Stimulated activated CD4-positive, alpha-beta T cell treated with anti-CD3 and anti-CD28 coated beads, Interleukin-1b, Interleukin-23, amount 100 ng/mL, for 1 hour (primary cell): ENCODE results near the gene MDC1.
A peak's percentile ranks its signal among the peaks of the same experiment; 100 is the strongest.
"Not testable (repeated sequence)": the region's sequence is repeated elsewhere in the genome, so short reads cannot be mapped to it uniquely, and the experiment has no call there.

Source experiments
- DNase-seq, 2 donors: peaks; one replicate each; pipeline ENCODE4 v3.0.0-alpha.2; 2020; ENCODE audit warnings: low read depth in 2 of 2

Gene MDC1, protein sequence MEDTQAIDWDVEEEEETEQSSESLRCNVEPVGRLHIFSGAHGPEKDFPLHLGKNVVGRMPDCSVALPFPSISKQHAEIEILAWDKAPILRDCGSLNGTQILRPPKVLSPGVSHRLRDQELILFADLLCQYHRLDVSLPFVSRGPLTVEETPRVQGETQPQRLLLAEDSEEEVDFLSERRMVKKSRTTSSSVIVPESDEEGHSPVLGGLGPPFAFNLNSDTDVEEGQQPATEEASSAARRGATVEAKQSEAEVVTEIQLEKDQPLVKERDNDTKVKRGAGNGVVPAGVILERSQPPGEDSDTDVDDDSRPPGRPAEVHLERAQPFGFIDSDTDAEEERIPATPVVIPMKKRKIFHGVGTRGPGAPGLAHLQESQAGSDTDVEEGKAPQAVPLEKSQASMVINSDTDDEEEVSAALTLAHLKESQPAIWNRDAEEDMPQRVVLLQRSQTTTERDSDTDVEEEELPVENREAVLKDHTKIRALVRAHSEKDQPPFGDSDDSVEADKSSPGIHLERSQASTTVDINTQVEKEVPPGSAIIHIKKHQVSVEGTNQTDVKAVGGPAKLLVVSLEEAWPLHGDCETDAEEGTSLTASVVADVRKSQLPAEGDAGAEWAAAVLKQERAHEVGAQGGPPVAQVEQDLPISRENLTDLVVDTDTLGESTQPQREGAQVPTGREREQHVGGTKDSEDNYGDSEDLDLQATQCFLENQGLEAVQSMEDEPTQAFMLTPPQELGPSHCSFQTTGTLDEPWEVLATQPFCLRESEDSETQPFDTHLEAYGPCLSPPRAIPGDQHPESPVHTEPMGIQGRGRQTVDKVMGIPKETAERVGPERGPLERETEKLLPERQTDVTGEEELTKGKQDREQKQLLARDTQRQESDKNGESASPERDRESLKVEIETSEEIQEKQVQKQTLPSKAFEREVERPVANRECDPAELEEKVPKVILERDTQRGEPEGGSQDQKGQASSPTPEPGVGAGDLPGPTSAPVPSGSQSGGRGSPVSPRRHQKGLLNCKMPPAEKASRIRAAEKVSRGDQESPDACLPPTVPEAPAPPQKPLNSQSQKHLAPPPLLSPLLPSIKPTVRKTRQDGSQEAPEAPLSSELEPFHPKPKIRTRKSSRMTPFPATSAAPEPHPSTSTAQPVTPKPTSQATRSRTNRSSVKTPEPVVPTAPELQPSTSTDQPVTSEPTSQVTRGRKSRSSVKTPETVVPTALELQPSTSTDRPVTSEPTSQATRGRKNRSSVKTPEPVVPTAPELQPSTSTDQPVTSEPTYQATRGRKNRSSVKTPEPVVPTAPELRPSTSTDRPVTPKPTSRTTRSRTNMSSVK (N-terminal part only)

DNA sequence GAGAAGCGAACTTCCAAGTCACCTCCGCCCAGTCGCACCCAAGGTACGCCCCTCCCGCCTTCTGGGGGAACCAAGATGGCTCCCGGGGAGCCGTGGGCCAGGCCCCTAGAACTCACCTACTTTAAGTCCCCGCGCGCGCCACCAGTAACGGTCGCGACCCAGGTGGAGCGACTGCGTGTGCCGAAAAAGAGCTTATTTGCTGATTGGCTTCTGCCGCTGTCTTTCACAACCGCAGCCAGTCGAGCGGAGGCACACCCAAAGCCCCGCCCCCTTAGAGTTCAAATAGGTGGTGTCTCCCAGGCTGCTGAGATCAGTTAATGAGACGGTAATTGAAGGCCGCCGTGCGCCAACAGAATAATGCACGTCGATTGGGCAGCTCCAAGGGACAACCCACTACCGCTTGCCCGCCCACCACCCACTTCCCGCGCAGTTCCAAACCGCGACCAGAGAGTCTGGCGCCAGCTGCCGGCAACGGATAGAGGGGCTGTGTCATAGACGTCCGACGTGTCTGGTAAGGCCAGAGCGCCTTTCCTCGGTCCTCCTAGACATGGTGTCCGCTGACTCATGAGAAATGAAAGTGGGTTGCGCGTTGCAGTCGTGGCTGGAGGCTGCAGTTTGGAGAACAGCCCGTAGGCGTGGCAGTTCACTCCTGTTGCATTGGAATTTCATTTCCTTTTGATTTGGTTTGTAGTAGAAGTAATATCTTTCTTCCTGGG is at the start of gene MDC1:
TSS of gene MDC1 (minus strand) at position 153 of the 716 bp plus-strand sequence. CDS start 2,106 bp downstream, outside the sequence.
- peak; percentile 90 to 98 for DNase-seq

DNA sequence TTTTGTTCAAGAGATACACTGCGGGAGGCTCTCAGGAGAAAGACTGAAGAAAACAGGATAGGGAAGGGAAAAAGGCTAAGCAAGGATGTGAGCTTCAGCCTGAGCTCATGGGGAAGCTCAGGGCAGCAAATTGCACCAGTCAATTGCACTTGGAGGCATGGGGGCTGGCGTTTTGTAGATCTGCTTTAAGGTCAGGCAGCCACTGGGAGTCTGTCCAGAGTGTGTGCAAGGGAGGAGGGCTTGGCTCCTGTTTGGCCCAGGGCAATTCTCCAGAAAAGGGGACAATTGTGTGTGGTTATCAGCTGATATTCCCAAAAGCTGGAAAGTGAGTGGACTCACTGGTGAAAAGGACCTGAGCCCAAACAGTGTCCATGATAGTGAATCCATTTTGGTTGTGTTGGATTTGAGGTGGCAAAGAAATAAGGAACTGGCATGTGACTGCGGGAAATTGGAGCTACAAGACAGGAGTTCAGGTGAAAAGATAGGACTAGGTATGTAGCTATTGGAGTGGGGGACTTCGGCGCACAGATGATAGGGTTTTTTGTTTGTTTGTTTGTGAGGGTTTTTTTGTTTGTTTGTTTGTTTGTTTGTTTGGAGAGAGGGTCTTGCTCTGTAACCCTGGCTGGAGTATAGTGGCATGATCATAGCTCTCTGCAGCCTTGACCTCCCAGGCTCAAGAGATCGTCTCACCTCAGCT is 49.5 kb upstream of the MDC1 start:
- no peak for DNase-seq

DNA sequence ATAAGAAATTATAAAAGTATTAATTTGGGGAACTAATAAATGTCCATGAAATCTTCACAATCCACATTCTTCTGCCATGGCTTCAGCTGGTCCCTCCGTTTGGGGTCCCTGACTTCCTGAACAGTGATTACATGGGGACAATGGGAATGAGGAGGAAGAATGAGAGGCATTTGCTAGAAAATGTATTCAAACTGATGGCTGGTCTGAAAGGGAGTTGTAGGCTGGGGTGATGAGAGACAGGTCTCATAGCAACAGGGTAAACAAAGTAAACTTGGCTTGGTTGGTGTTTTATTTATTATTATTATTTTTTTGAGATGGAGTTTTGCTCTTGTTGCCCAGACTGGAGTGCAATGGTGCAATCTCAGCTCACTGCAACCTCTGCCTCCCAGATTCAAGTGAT is 48.4 kb upstream of the MDC1 start:
- not testable (repeated sequence) for DNase-seq

DNA sequence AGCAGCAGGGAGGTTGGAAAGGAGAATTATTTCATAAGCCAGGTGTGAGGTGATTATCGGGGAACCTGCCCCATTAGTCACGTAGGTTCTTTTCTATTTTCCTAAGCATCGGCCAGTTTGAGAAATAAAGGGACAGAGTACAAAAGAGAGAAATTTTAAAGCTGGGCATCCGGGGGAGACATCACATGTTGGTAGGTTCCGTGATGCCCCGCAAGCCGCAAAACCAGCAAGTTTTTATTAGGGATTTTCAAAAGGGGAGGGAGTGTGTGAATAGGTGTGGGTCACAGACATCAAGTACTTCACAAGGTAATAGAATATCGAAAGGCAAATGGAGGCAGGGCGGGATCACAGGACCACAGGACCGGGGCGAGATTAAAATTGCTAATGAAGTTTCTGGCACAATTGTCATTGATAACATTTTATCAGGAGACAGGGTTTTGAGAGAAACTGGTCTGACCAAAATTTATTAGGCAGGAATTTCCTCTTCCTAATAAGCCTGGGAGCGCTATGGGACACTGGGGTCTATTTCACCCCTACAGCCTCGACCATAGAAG is 47.5 kb upstream of the MDC1 start:
- not testable (repeated sequence) for DNase-seq

DNA sequence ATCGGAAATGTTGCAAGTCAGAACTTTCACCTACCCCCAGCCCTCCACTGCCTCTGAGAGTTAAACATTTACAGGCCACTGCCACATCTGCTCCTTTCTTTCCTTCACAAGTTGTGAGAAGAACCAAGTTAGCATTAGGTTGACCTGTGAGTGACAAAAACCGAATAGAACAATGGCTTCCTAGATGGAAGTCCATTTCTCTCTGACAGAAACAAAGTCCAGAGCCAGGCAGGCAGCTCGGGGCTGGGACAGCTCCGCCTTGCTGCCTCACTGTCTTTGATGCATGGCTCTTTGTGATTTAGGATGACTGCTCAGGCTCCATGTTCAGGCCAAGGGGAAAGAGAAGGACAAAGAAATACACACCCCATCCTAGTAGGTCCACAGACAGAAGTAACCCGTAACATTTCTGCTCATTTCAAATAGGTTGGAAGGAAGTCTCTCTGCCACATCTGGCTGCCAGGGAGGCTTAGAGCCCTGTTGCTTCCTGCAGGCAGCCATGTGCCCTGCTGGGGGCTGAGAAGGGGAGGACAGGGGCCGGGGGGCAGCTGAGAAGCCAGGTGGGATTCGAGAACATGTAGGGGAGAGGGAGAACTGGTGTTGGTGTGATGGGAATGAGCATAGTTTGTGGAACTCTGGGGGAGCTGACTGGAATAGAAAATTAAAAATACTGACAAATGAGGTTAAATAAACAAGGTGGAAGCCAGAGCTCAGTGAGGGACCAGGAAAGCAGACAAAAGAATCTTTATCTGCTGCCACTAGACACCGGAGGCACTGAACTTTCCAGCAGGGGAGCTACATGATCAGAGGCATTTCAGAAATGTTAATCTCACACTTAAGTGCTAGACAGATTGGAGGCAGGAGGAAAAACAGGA is 46.8 kb upstream of the MDC1 start:
- no peak for DNase-seq

DNA sequence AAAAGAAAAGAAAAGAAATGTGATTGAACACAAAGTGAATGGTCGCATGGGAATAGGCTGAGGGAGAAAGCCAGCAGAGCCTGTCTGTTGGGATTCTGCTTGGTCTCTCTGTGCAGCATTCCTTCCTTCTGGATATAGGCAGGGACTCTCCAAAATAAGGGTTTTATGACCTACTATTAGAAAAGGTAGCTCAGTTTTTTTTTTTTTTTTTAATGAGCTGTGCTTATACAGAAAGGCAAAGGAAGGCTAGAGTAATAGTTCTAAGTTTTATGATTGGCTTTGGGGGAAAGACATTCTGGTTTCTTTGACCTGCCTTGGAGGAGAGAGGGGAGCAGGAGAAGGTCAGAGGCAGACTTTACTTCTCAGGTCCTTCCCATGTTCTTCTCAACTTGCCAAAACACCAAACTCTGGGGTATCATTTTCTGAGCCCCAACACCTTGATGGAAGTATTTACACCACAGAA is 46.1 kb upstream of the MDC1 start:
- DNase-seq = no peak

DNA sequence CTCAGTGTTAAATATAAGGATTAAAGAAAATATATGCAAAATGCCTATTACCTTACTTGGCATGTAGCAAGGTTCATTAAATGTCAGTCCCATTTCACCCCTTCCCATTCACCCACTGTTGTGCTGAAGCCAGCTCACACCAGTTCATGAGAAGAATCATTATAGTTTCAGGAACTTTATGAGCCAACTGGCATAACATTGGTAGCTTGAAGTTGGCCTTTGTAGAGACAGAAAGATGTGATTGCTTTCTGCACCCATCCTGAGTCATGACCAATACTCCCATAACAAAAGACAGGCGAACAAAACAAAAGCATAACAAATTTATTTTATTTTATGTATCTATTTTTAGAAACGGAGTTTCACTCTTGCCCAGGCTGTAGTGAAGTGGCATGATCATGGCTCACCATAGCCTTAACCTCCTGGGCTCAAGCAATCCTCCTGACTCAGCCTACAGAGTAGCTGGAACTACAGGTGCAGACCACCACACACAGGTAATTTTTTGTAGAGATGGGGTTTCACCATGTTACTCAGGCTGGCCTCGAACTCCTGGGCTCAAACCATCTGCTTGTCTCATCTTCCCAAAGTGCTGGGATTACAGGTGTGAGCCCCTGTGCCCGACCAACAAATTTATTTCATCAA is 44.8 kb upstream of the MDC1 start:
- DNase-seq = no peak

DNA sequence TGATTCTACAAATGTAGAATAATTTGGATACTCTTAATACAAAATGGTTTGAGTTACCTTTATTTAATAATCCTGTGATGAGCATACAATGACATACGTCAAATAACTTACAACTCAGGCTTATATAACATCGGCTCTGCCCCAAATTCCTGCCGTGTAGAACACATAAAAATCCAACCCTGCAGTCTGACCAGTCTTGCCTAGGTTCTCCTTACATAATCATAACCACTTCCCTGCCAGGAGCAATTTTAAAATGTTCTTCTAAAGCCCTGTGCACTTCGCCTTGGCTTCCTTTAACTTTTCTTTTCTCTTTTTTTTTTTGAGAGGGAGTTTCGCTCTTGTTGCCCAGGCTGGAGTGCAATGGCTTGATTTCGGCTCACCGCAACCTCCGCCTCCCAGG is 43.5 kb upstream of the MDC1 start:
- DNase-seq = no peak

DNA sequence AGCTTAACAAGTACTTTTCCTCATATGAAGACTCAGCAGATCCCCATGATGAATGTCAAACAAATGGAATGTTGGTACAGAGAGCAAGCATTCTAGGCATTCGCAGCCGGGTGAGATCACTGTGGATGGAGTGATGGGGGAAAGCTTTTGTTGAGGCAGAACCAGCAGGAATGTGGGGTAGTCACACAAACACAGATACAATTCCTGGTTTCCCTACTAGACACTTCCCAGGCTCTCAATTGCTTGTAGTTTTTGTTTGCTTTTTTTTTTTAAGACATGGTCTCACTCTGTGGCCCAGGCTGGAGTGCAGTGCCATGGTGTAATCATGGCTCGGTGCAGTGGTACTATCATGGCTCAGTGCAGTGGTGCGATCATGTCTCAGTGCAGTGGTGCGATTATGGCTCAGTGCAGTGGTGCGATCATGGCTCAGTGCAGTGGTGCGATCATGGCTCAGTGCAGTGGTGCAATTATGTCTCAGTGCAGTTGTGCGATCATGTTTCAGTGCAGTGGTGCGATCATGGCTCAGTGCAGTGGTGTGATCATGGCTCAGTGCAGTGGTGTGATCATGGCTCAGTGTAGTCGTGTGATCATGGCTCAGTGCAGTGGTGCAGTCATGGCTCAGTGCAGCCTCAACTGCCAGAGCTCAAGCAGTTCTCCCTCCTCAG is 42.6 kb upstream of the MDC1 start:
- DNase-seq = no peak

DNA sequence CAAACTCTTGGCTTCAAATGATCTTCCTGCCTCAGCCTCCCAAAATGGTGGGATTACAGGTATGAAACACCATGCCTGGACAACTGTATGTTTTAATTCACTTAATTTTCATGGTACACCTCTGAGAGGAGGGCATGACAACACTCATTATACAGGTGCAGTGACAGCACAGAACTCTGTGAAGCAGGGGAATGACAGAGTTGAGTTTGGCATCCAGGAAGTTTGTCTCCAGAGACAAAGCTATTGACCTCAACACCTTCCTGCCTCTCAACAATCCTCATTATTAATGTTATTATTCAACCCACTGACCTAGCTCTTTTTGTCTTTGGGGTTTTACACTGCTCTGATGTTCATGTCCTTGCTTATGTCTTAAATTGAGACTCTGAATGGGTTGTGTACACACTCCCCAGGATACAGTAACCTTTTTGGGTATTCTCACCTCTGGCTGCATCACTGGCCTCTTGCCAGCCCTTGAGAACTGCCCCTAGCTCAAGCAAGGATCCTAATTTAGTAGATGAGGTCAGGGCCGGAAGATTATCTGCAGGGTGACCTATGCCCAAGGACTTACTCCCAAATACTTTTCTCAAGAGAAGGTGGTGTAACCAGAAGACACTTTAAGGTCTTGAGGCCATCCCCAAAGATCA is 40.3 kb upstream of the MDC1 start:
- no peak for DNase-seq

DNA sequence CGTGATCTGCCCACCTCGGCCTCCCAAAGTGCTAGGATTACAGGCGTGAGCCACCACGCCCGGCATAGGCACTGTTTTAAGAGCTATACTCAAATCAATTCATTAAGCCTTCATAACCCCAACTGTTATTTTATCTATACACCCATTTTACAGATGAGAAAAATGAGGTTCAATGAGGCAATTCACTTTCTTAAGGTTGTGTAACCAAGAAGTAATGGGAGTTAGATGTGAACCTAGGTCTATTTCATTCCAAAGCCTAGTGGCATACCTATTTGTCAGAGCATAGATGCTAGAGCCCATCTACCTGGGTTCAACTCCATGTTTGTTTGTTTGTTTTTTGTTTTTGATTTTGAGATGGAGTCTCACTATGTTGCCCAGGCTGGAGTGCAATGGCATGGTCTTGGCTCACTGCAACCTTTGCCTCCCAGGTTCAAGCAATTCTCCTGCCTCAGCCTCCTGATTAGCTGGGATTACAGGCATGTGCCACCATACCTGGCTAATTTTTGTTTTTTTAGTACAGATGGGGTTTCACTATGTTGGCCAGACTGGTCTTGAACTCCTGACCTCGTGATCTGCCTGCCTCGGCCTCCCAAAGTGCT is 39.4 kb upstream of the MDC1 start:
- not testable (repeated sequence) for DNase-seq

DNA sequence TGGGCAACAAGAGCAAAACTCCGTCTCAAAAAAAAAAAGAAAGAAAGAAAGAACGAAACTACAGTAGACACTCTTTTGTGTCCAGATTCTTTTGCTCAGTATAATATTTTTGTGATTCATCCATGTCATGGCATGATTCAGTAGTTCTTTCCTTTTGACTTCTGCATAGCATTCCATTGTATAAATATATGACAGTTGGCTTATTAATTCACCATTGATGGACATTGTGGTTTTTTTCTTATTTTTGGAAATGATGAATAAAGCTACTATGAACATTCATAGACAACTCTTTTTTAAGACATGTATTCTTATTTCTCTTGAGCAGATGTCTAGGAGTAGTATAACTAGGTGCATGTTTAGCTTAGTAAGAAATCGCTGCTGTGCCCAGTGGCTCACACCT is 37.5 kb upstream of the MDC1 start:
- DNase-seq = no peak

DNA sequence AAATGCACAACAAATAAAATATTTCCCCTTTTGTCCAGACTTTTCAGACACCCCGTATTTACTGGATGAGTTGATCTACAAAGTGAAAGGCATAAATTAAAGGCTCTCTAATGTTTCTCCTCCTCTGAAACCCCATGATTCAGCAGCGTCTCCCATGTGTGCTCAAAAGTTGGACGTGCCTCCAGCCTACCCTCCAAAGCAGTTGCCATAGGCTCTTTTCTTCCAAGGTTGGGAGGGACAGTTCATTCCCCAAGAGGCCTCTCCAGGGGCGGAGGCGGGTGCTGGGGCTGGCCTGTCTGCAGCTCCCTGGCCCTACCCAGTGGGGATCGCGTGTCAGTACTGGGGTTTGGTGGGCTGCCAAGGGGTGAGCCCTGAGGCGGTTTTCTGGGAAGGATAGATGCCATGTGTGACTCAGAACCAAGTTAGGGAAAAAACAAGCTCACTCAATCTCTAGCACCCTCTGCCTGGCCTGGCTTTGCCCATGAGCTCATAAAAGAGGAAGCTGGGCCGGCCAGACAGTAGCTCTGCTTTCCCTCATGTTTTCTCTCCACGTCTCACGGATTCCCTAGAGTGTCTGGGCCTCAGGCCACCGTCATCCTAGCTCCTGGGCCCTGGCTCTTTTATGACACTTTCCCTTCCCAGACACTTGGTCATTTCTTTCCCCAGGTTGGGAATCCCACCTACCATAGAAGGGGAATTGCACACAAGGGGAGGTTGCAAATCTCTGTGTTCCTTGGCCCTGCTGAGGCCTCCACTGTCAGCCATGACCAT is 35.3 kb upstream of the MDC1 start:
- no peak for DNase-seq

DNA sequence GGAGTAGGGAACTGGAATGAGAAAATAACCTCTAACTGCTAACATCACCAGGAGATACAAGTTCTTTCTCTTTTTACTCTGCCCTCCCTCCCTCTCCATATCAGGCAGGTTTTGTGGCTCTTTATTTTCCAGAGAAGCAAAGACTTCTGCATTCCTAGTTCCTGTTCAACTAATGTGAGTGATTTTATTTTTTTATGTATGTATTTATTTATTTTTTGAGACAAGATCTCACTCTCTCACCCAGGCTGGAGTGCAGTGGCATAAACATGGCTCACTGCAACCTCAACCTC is 33.2 kb upstream of the MDC1 start:
- no peak for DNase-seq

DNA sequence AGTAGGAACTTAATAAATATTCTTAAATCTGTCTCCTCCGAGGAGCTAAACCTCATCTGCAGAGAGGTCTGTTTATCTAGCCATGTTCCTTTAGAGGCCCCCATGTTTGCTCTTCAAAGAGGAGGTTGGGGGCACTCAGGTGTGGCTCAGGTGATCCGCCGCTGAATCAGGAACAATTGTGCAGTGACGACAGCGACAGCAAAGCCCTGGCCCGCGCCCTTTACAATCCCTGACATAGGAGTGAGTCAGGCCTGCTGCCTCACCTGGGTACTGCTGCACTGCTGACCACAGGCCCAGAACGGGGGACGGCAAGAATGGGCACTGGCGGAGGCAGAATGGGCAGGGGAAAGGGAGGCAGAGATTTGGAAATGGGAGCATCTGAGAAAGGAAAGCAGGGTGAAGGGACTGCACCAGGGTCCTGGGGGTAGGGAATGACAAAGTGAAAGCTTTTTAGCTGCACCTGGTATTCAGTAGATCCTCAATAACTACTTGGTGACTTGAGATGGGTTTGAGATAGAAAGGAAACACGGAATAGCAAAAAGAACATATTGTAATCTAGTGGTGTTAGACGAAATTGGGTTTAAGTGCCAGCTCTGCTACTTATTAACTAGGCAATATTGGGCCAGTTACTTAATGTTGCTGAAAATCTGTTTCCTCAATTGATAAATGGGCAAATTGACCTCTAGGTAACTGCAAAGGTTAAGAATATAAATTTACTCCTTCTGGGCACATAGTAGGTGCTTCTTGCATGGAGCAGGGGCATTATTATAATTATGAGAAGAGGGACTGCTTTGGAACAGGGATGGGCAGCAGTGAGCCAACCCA is 32.7 kb upstream of the MDC1 start:
- no peak for DNase-seq
